Measurements from ENCODE around the gene ZEB1.

- TF ChIP-seq BCL3 (IDR thresholded peaks at IDR 0.05; ENCODE audit: borderline replicate concordance, insufficient read depth, low read depth, low read length, poor library complexity, severe bottlenecking) (peak; percentile 41), CTCF (IDR thresholded peaks at IDR 0.05 in 2 of 3, conservative IDR thresholded peaks at IDR 0.05 in 1 of 3; ENCODE audit: control insufficient read depth in 2 of 3, extremely low read depth in 1 of 3, insufficient read depth in 1 of 3, low read depth in 3 of 3, low read length in 3 of 3) (no peak), GABPA (IDR thresholded peaks at IDR 0.05; ENCODE audit: low read depth) (no peak), FOXK2 (IDR thresholded peaks at IDR 0.05) (no peak), YBX1 (IDR thresholded peaks at IDR 0.05) (no peak), TCF7 (IDR thresholded peaks at IDR 0.05; ENCODE audit: borderline replicate concordance) (no peak), FOS (IDR thresholded peaks at IDR 0.05; ENCODE audit: borderline replicate concordance, extremely low read depth, insufficient read length) (no peak), REST (IDR thresholded peaks at IDR 0.05; ENCODE audit: low read depth, low read length) (no peak), SMC3 (IDR thresholded peaks at IDR 0.05; ENCODE audit: borderline replicate concordance, low read length) (no peak), POLR2AphosphoS2 (IDR thresholded peaks at IDR 0.05; ENCODE audit: low read depth, low read length) (no peak), POU2F2 (IDR thresholded peaks at IDR 0.05; ENCODE audit: borderline replicate concordance, low read depth, low read length) (peak; percentile 96)
These were observed 65.0 kb downstream of the ZEB1 start for GRCh38 chr10:31383810-31384588.
